Measurements from ENCODE around the gene ERGIC2.

ERGIC2 gene

DNA sequence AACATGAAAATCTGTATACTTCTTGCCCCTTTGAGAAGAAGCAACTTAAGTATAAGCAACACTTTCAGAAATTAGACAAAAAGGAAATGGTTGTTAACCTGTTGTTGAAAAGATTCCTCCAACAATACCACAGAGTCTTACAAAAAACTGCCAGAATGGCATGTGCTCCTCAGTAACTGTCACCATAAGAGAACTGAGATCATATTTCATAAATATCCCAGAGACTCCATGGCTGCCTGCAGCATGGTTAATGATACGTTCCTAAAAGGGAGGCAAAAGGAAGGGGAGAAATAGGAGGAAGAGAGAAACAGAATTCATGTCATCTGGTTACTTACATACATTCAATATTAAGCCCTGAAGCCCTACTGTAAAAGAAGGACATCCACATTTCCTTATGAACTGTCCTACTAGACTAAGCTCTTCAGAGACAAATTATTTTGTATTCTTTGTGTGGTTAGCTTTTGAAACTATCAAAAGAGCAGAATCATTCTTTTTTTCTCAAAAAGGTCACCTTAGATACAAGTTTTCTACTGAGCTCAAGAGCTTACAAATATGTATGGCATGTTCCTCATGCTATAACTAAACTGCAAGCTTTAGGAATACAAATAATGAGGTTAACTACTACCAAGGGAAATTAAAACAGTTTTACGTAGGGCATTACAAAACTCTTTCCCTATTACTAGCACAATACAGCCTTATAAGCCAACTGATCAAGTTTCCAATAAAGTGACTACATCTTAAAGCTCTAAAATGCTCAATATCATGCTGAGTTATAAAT is 37.8 kb downstream of the ERGIC2 start:
- DNase-seq (ENCODE audit: low read depth), result no peak
- no peak overlapping the region for H3K4me3 ChIP-seq (ENCODE audit: control insufficient read depth, low read depth, low read length)
- TF ChIP-seq, protein P1, sequence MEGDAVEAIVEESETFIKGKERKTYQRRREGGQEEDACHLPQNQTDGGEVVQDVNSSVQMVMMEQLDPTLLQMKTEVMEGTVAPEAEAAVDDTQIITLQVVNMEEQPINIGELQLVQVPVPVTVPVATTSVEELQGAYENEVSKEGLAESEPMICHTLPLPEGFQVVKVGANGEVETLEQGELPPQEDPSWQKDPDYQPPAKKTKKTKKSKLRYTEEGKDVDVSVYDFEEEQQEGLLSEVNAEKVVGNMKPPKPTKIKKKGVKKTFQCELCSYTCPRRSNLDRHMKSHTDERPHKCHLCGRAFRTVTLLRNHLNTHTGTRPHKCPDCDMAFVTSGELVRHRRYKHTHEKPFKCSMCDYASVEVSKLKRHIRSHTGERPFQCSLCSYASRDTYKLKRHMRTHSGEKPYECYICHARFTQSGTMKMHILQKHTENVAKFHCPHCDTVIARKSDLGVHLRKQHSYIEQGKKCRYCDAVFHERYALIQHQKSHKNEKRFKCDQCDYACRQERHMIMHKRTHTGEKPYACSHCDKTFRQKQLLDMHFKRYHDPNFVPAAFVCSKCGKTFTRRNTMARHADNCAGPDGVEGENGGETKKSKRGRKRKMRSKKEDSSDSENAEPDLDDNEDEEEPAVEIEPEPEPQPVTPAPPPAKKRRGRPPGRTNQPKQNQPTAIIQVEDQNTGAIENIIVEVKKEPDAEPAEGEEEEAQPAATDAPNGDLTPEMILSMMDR (conservative IDR thresholded peaks at IDR 0.05; ENCODE audit: control insufficient read depth, insufficient read depth, low read depth, low read length), result no peak

DNA sequence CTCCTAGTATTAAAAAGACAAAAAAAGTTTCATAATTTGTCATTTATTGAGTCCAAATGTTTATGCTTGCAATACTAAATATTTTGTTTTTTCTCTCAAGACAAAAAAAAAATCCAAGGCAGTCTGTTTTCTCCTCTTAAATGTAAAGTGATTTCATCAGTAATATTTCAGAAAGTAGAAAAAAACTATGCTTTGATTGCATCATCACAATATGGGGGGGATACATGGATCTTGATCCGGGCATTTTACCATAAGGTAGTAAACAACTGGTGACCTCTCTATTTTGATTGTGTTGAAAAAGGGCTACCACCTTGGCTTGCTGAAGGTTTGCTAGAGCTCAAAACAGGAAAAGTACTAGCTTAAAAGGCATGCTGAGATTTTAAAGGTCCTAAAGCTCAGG is 43.6 kb downstream of the ERGIC2 start:
- no peak for DNase-seq (ENCODE audit: low read depth)
- TF ChIP-seq, protein P1 (conservative IDR thresholded peaks at IDR 0.05; ENCODE audit: control insufficient read depth, insufficient read depth, low read depth, low read length), result no peak

DNA sequence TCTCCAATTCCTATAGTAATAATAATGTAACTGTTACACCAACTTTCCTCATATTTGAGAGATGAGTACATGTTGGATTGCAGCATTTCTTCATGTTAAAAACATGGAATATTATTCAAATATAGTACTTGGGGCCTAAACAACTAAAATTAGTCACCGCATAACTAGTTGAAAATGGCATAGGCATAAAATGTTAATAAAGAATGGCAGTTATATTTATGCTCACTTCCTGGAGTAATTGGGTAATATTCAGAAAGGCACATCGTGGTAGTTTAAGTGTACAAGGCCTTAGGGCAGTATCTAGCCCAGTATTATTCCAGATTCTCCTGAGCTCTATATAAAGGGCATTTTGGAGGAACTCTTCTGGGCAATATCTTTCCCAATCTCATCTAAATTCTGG is 46.0 kb downstream of the ERGIC2 start:
- TF ChIP-seq, protein P1 (conservative IDR thresholded peaks at IDR 0.05; ENCODE audit: control insufficient read depth, insufficient read depth, low read depth, low read length), result no peak
- no peak for DNase-seq (ENCODE audit: low read depth)
- H3K4me3 ChIP-seq (ENCODE audit: control insufficient read depth, low read depth, low read length), result no peak overlapping the region

More for the DNA sequence above, 43.6 kb downstream of the ERGIC2 start:
- H3K4me3 ChIP-seq (ENCODE audit: control insufficient read depth, low read depth, low read length), result no peak overlapping the region

DNA sequence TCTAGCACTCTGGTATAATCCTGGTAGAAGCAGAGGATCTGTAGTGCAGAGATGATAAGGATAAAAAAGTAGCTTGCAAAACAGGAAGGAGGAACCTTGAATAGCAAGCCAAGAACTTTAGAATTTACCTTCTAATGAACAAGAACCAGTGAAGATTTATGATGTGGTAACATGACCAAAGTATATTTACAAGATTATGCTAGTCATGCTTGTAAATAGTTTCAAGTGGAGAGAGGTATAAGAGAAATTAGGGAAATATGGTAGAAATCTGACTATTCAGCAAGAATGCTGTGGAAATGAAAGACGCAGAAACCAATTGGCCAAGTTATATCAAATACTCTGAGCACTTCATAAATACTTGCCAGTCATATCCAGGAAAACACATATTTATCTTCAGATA is 47.8 kb downstream of the ERGIC2 start:
- TF ChIP-seq, protein P1 (conservative IDR thresholded peaks at IDR 0.05; ENCODE audit: control insufficient read depth, insufficient read depth, low read depth, low read length), result no peak
- no peak overlapping the region for H3K4me3 ChIP-seq (ENCODE audit: control insufficient read depth, low read depth, low read length)
- no peak for DNase-seq (ENCODE audit: low read depth)

DNA sequence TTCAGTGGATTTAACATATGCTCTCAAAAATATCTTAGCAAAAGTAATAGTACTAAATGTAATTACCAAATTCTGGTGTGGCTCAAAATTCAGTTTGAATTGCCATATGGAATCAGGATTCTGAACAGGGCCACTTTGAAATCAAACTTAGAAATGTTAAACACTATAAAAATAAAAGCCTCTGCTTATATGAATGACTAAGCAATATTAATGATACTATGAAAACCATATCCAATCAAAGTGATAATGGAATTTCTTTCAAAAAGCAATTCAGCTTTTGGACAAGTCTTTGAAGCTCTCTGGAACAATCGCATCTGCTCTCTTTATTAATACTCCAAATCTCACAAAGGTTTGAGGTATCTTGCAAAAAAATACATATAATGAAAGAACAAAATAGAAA is 51.6 kb downstream of the ERGIC2 start:
- no peak for DNase-seq (ENCODE audit: low read depth)
- H3K4me3 ChIP-seq (ENCODE audit: control insufficient read depth, low read depth, low read length), result no peak overlapping the region
- TF ChIP-seq, protein P1 (conservative IDR thresholded peaks at IDR 0.05; ENCODE audit: control insufficient read depth, insufficient read depth, low read depth, low read length), result no peak

DNA sequence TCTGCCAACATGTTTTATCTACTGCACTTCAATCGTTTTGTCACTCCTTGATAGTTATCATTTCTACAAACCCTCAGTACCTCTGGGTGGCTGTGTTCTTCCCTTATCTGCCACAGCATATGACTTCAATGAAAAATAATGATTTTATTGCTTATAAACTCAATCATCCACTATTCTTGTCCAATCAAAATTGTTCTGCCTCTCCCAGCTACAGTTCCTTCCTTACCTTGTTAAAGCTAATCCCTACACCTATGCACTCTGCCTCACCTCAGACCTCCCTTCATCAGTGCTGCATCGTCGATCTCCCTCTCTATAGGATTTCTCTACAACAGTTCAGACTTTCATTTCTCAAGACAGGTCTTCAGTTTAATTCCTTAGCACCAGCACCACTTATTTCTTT is 58.8 kb downstream of the ERGIC2 start:
- no peak for DNase-seq (ENCODE audit: low read depth)
- TF ChIP-seq, protein P1 (conservative IDR thresholded peaks at IDR 0.05; ENCODE audit: control insufficient read depth, insufficient read depth, low read depth, low read length), result no peak
- H3K4me3 ChIP-seq (ENCODE audit: control insufficient read depth, low read depth, low read length), result no peak overlapping the region
